Panc1 (cell line): ENCODE data around the gene KCNIP3. TPM values are rescaled to one million over a fixed set of nuclear protein-coding genes. Genes with fewer than 3 reads are reported as not detected.

ENCODE experiments used
- ATAC-seq: fragments of 200-7000 bp; cut with Tn5 transposase; 2 replicates; pipeline ENCODE4 v1.9.1; 2020; ENCODE audit warnings: mild to moderate bottlenecking, moderate library complexity
- BruUV-seq: library from RNA; stranded (reverse); fragments of 400-500 nt; replicated peaks from 2 replicates; lab custom pipeline; 2021; lab: Mats Ljungman, UMichigan
- CTCF ChIA-PET: fragments of 300-600 bp; sonication (Branson Sonifier 250); formaldehyde crosslinking; loops from one replicate; lab custom pipeline; 2022; ENCODE audit warnings: antibody characterized with exemption; lab: Charles Lee
- POLR2A ChIA-PET: fragments of 300-600 bp; sonication (Branson Sonifier 250); formaldehyde crosslinking; loops from one replicate; lab custom pipeline; 2022; ENCODE audit warnings: antibody characterized with exemption; lab: Charles Lee
- DNase-seq: peaks from one replicate; pipeline ENCODE4 v3.0.0-alpha.2; 2010; ENCODE audit warnings: low read depth, low spot score
- H3K27ac ChIP-seq: 2 replicates; pipeline ENCODE4 v1.5.1; 2011; ENCODE audit warnings: mild to moderate bottlenecking, low read length, inconsistent platforms
- H3K27me3 ChIP-seq: fragments of 200-500 bp; sonication (Bioruptor generic); 2 replicates; pipeline ENCODE4 v1.6.0; 2014; ENCODE audit warnings: low read length, inconsistent platforms; ENCODE audit not compliant: control insufficient read depth, insufficient read depth
- H3K36me3 ChIP-seq: fragments of 200-500 bp; sonication (Bioruptor generic); 2 replicates; pipeline ENCODE4 v1.5.1; 2014; ENCODE audit warnings: inconsistent platforms, mild to moderate bottlenecking, low read length, moderate library complexity; ENCODE audit not compliant: control insufficient read depth, insufficient read depth
- H3K4me1 ChIP-seq: 2 replicates; pipeline ENCODE4 v1.5.1; 2011; ENCODE audit warnings: inconsistent platforms, mild to moderate bottlenecking, low read length, moderate library complexity; ENCODE audit not compliant: control insufficient read depth, insufficient read depth
- H3K4me3 ChIP-seq, 2 experiments: 2 replicates each; pipeline ENCODE4 v1.5.1; 2011 to 2012; ENCODE audit warnings: low read depth in 2 of 2, low read length in 2 of 2, mild to moderate bottlenecking in 2 of 2, inconsistent platforms in 1 of 2, moderate library complexity in 1 of 2
- H3K9me3 ChIP-seq: fragments of 200-500 bp; sonication (Bioruptor generic); 2 replicates; pipeline ENCODE4 v1.5.1; 2014; ENCODE audit warnings: low read depth, mild to moderate bottlenecking, inconsistent platforms, low read length, moderate library complexity; ENCODE audit not compliant: control insufficient read depth, insufficient read depth
- CTCF ChIP-seq: fragments of 450-650 bp; IDR thresholded peaks from 2 replicates; pipeline ENCODE4 v1.5.1; 2017; ENCODE audit warnings: mild to moderate bottlenecking
- POLR2AphosphoS5 ChIP-seq: IDR thresholded peaks from 2 replicates; pipeline ENCODE4 v1.6.1; 2012; ENCODE audit warnings: mild to moderate bottlenecking, low read depth, low read length, moderate library complexity
- REST ChIP-seq, 2 experiments: IDR thresholded peaks; 2 replicates each; pipeline ENCODE4 v1.6.1; 2011 to 2012; ENCODE audit warnings: low read depth in 2 of 2, control low read depth in 1 of 2, low read length in 1 of 2, mild to moderate bottlenecking in 1 of 2, moderate library complexity in 1 of 2; ENCODE audit not compliant: insufficient read depth in 1 of 2
- SIN3A ChIP-seq: IDR thresholded peaks from 2 replicates; pipeline ENCODE4 v1.6.1; 2012; ENCODE audit warnings: low read depth, mild to moderate bottlenecking, low read length, moderate library complexity, borderline replicate concordance; ENCODE audit not compliant: insufficient read depth
- TCF7L2 ChIP-seq: IDR thresholded peaks from 2 replicates; pipeline ENCODE4 v1.6.1; 2011; ENCODE audit warnings: mild to moderate bottlenecking, low read depth, low read length, inconsistent platforms
- in situ Hi-C: cut with HindIII; loops from 2 replicates; pipeline ENCODE4 v1.10.0; 2016; ENCODE audit warnings: low sequenced_read_pairs, low pct_unique_long_range_greater_than_20kb
- intact Hi-C: fragments of 100-400 bp; cut with micrococcal nuclease; formaldehyde crosslinking; loops from one replicate; pipeline ENCODE4 v1.10.0; 2022; ENCODE audit not compliant: unreplicated experiment
- total RNA-seq: library from RNA; stranded (reverse); gene quantifications from one replicate; pipeline ENCODE4 v1.2.1, GENCODE V29; 2021; ENCODE audit not compliant: unreplicated experiment

The KCNIP3 gene
- total RNA-seq, 1 experiment from 2014 or later: 17.5 TPM

GRCh38 chr2:95388856-95389244, 91.7 kb downstream of the KCNIP3 start:
- Histone ChIP-seq H3K27me3 (no peaks in the 10 kb centered on the region), H3K27ac (no peak overlapping the region), H3K4me1 (no peaks in the 10 kb centered on the region), H3K9me3 (no peaks in the 10 kb centered on the region), H3K36me3 (no peaks in the 10 kb centered on the region), H3K4me3 (peak overlapping the region in 1 of 2 experiments; percentile 14; a peak in 1 of 4 replicates)
- in situ Hi-C loops (no loop called here), intact Hi-C loops (no loop called here)
- DNase-seq: no peak
- CTCF ChIA-PET: interaction anchor here (0.6 to 1.5 kb wide), 5 partner anchors 12 to 398 kb away, joined by 3 to 4 read pairs (median 3); no protein-coding TSS in a partner anchor
- ATAC-seq: peak; percentile 59
- POLR2A ChIA-PET: no interaction called here
- TF ChIP-seq CTCF (no peak), SIN3A (no peak), TCF7L2 (no peak), POLR2AphosphoS5 (no peak), REST (IDR thresholded peaks at IDR 0.05; ENCODE audit: insufficient read depth in 1 of 2, low read depth in 2 of 2, low read length in 1 of 2) (no peak)
- BruUV-seq: no TSS peak

GRCh38 chr2:95389245-95390119, 92.3 kb downstream of the KCNIP3 start:
- in situ Hi-C loops: no loop called here
- TF ChIP-seq TCF7L2: no peak
- no peak for TF ChIP-seq REST (IDR thresholded peaks at IDR 0.05; ENCODE audit: insufficient read depth in 1 of 2, low read depth in 2 of 2, low read length in 1 of 2)
- TF ChIP-seq CTCF: peak; percentile 99

More at GRCh38 chr2:95389245-95390119, 92.3 kb downstream of the KCNIP3 start:
- ChIA-PET CTCF (interaction anchor here (0.9 to 1.5 kb wide), 4 partner anchors 12 to 345 kb away, joined by 3 to 4 read pairs (median 4); no protein-coding TSS in a partner anchor), POLR2A (no interaction called here)
- Histone ChIP-seq H3K4me1 (no peaks in the 10 kb centered on the region), H3K4me3 (peak overlapping the region in 1 of 2 experiments; percentile 14; a peak in 1 of 4 replicates), H3K36me3 (no peaks in the 10 kb centered on the region), H3K9me3 (no peaks in the 10 kb centered on the region), H3K27ac (no peak overlapping the region), H3K27me3 (no peaks in the 10 kb centered on the region)
- DNase-seq: peak; percentile 28
- no TSS peak for BruUV-seq
- intact Hi-C loops: no loop called here
- peak; percentile 92 for ATAC-seq
